HCT116 (cell line): Measurements from ENCODE around the gene ACBD4.

ENCODE experiments used
- ATF3 ChIP-seq: IDR thresholded peaks from 2 replicates; pipeline ENCODE4 v1.6.1; 2012
- CEBPB ChIP-seq: IDR thresholded peaks from 2 replicates; pipeline ENCODE4 v1.6.1; 2012; ENCODE audit warnings: low read depth
- CTCF ChIP-seq, 3 experiments: fragments of 200-600 bp in 1 of 3; sonication (generic) in 1 of 3; IDR thresholded peaks in 2 of 3; conservative IDR thresholded peaks in 1 of 3; 2 replicates each; pipeline ENCODE4 v1.5.1; 2012 to 2017; ENCODE audit warnings: low read depth in 2 of 3, low read length in 2 of 3, antibody characterized with exemption in 1 of 3, borderline replicate concordance in 1 of 3, control low read depth in 1 of 3, mild to moderate bottlenecking in 1 of 3, mixed read lengths in 1 of 3, mixed run types in 1 of 3, moderate library complexity in 1 of 3; ENCODE audit not compliant: insufficient read depth in 1 of 3
- ELF1 ChIP-seq: IDR thresholded peaks from 2 replicates; pipeline ENCODE4 v1.6.1; 2012; ENCODE audit warnings: low read depth, borderline replicate concordance
- EZH2phosphoT487 ChIP-seq: fragments of 200-600 bp; IDR thresholded peaks from 2 replicates; pipeline ENCODE4 v1.6.1; 2018; ENCODE audit warnings: antibody characterized with exemption, borderline replicate concordance
- FOSL1 ChIP-seq: IDR thresholded peaks from 2 replicates; pipeline ENCODE4 v1.6.1; 2012; ENCODE audit warnings: low read depth
- POLR2A ChIP-seq: IDR thresholded peaks from 2 replicates; pipeline ENCODE4 v1.7.0; 2011; ENCODE audit warnings: borderline replicate concordance; ENCODE audit not compliant: insufficient read depth, insufficient read length; ENCODE audit errors: extremely low read depth
- POLR2AphosphoS5 ChIP-seq: IDR thresholded peaks from 2 replicates; pipeline ENCODE4 v1.6.1; 2011; ENCODE audit warnings: mild to moderate bottlenecking, low read depth, low read length, moderate library complexity
- RAD21 ChIP-seq: IDR thresholded peaks from 2 replicates; pipeline ENCODE4 v1.6.1; 2012; ENCODE audit warnings: low read depth, mild to moderate bottlenecking
- REST ChIP-seq: IDR thresholded peaks from 2 replicates; pipeline ENCODE4 v1.6.1; 2012; ENCODE audit warnings: low read depth
- SP1 ChIP-seq: IDR thresholded peaks from 2 replicates; pipeline ENCODE4 v1.6.1; 2012; ENCODE audit warnings: low read depth
- SRF ChIP-seq: IDR thresholded peaks from 2 replicates; pipeline ENCODE4 v1.6.1; 2012; ENCODE audit warnings: low read depth
- YY1 ChIP-seq: IDR thresholded peaks from 2 replicates; pipeline ENCODE4 v1.6.1; 2011; ENCODE audit warnings: low read length, low read depth, moderate library complexity, mild to moderate bottlenecking; ENCODE audit not compliant: insufficient replicate concordance; ENCODE audit errors: extremely low read depth
- ZNF274 ChIP-seq: fragments of 200-500 bp; sonication (Bioruptor generic); IDR thresholded peaks from 2 replicates; pipeline ENCODE4 v1.6.1; 2014; ENCODE audit warnings: mild to moderate bottlenecking, low read depth, low read length, inconsistent platforms

- TF ChIP-seq POLR2AphosphoS5 (no peak), CTCF (IDR thresholded peaks at IDR 0.05 in 2 of 3, conservative IDR thresholded peaks at IDR 0.05 in 1 of 3; ENCODE audit: borderline replicate concordance in 1 of 3, insufficient read depth in 1 of 3, low read depth in 2 of 3, low read length in 2 of 3) (no peak), ZNF274 (no peak), REST (no peak), POLR2A (no peak), FOSL1 (no peak), ATF3 (no peak), YY1 (no peak), ELF1 (no peak), CEBPB (no peak), SRF (no peak), RAD21 (no peak), SP1 (no peak), EZH2phosphoT487 (no peak)
Measured at GRCh38 chr17:45121055-45121454, 14.4 kb upstream of the ACBD4 start.
